ENCODE measurements around the gene TLR1. TPM values are rescaled to one million over a fixed set of nuclear protein-coding genes. Genes with fewer than 3 reads are reported as not detected.
A peak's percentile ranks its signal among the peaks of the same experiment; 100 is the strongest.

TLR1 gene
- total and polyA plus RNA-seq, 2 donors from 2014 or later, result 1.8 to 18.0 TPM

DNA sequence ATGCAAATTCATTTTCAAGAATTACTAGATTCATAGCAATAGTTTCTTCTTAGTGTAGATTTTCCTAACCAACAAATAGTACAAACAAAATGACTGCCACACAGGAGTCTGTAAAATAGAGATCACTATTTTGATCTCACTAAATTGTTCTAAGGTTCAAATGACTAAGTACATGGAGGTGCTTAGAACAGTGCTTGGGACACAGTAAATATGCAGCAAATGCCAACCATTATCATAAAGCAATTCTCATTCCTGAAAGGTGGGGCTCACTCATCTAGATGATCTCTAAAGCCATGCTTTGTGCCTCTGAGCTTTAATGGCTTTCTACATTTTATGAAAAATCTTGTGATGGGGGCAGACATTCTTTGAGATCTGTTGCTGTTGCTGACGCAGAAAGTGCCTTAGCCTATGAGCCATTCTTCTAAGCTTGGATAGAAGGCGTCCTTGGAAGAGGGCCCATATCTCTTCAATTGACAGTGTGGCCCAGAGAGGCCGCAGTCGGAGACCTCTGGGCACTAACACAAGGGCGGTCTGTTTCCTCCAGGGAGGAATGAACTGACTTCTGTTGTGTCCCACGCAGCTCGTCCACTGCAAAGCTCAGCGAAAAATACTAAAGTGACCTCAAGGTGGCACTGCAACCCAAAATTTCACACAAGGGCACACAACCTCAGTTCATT lies 45.3 kb downstream of the TLR1 start:
- H3K27ac ChIP-seq (ENCODE audit: low read depth in 2 of 2, low read length in 2 of 2), result no peak overlapping the region
- peak; percentile 63 to 88 (median 72) for DNase-seq
- H3K36me3 ChIP-seq (ENCODE audit: control insufficient read depth in 2 of 3, insufficient read depth in 3 of 3, low read length in 3 of 3), result no peaks in the 10 kb centered on the region
- TF ChIP-seq, protein P1, sequence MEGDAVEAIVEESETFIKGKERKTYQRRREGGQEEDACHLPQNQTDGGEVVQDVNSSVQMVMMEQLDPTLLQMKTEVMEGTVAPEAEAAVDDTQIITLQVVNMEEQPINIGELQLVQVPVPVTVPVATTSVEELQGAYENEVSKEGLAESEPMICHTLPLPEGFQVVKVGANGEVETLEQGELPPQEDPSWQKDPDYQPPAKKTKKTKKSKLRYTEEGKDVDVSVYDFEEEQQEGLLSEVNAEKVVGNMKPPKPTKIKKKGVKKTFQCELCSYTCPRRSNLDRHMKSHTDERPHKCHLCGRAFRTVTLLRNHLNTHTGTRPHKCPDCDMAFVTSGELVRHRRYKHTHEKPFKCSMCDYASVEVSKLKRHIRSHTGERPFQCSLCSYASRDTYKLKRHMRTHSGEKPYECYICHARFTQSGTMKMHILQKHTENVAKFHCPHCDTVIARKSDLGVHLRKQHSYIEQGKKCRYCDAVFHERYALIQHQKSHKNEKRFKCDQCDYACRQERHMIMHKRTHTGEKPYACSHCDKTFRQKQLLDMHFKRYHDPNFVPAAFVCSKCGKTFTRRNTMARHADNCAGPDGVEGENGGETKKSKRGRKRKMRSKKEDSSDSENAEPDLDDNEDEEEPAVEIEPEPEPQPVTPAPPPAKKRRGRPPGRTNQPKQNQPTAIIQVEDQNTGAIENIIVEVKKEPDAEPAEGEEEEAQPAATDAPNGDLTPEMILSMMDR (IDR thresholded peaks at IDR 0.05; ENCODE audit: borderline replicate concordance, extremely low read depth, insufficient read depth), result peak; percentile 82
- H3K9ac ChIP-seq (ENCODE audit: low read length in 3 of 3), result no peak overlapping the region
- H3K4me3 ChIP-seq (ENCODE audit: low read length in 3 of 3), result no peak overlapping the region
- H3K27me3 ChIP-seq (ENCODE audit: control insufficient read depth, insufficient read depth, low read length), result no peaks in the 10 kb centered on the region
- intact Hi-C loops (cut with DNase I), result no loop called here
- H3K9me3 ChIP-seq (ENCODE audit: control insufficient read depth in 2 of 3, insufficient read depth in 1 of 3, low read length in 3 of 3), result no peaks in the 10 kb centered on the region
- H3K4me1 ChIP-seq (ENCODE audit: control insufficient read depth in 2 of 3, insufficient read depth in 2 of 3, low read depth in 1 of 3, low read length in 3 of 3), result no peaks in the 10 kb centered on the region
- no peak for FAIRE-seq

DNA sequence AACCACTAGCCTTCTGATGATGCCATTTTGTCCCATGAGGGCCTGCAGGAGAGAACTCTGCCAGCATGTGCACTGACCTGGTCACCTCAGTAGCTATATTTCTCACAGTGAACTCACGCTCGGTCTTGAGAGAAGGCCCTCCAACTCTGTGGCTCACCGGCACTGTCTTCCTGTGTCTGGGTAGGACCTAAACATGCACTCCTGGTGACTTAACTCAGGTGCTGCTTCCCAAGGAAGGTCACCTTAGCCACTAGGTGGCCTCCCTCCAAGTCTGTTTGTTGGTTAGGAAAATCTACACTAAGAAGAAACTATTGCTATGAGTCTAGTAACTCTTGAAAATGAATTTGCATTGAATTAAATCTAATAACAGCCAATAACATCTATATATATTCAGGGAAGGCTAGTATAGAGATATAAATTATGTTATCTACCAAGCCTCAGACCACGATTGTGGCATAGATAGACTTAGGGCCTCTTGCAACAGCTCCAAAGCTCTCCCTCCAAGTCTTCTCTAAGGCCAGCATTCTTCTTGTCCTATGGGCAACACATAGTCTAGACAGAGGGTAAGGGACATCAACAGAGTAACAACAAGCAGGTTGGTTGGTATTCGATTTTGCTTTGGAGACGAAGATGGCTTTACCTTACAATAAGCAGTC lies 46.5 kb downstream of the TLR1 start:
- Histone ChIP-seq H3K27me3 (ENCODE audit: control insufficient read depth, insufficient read depth, low read length) (no peaks in the 10 kb centered on the region), H3K36me3 (ENCODE audit: control insufficient read depth in 2 of 3, insufficient read depth in 3 of 3, low read length in 3 of 3) (no peaks in the 10 kb centered on the region), H3K4me3 (ENCODE audit: low read length in 3 of 3) (no peak overlapping the region), H3K4me1 (ENCODE audit: control insufficient read depth in 2 of 3, insufficient read depth in 2 of 3, low read depth in 1 of 3, low read length in 3 of 3) (peaks cover 7% of the 10 kb centered on the region in 3 donors), H3K9me3 (ENCODE audit: control insufficient read depth in 2 of 3, insufficient read depth in 1 of 3, low read length in 3 of 3) (peaks cover 0 to 1% (median 0%) of the 10 kb centered on the region in 3 donors), H3K27ac (ENCODE audit: low read depth in 2 of 2, low read length in 2 of 2) (no peak overlapping the region), H3K9ac (ENCODE audit: low read length in 3 of 3) (no peak overlapping the region)
- intact Hi-C loops (cut with DNase I), result no loop called here
- TF ChIP-seq, protein P1 (IDR thresholded peaks at IDR 0.05; ENCODE audit: borderline replicate concordance, extremely low read depth, insufficient read depth), result peak; percentile 30
- no peak for FAIRE-seq
- peak in 1 of 5 donors; percentile 39 for DNase-seq

DNA sequence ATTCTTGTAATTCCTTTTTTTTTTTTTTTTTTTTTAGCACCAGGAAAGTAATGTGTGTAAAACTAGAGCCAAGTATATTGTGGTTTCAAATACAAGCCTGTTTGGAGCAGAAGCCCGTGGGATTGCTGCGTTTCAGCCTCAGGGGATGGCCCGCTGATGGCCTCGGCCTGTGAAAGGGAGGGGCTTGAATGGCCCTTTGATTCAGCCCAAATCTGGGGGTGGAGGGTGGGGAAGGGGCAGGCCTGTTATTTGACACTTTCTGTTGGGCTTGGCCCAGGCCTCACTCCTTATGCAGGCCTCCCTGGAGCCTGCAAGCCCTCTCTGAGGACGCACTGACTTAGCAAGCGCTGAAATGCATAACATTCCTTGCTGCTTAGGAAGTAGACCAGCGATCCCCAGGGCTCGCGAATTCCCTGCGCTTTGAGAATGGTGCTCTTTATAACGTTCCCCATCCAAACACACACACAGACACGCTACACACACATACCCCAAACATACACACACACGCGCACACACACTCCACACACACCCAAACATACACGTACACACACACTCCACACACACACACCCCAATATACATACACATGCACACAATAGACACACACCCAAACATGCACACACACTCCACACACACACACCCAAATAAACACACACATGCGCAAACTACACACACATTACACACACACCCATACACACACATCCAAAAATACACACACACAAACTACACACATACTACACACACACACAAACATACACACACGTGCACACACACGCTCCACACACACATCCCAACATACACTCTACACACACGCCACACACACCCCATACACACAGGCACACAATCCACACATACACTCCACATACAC lies 51.4 kb downstream of the TLR1 start:
- TF ChIP-seq, protein P1 (IDR thresholded peaks at IDR 0.05; ENCODE audit: borderline replicate concordance, extremely low read depth, insufficient read depth), result no peak
- no peaks in the 10 kb centered on the region for H3K27me3 ChIP-seq (ENCODE audit: control insufficient read depth, insufficient read depth, low read length)
- peak overlapping the region in 1 of 3 donors; percentile 77 for H3K9ac ChIP-seq (ENCODE audit: low read length in 3 of 3)
- H3K27ac ChIP-seq (ENCODE audit: low read depth in 2 of 2, low read length in 2 of 2), result peak overlapping the region; percentile 58 to 73
- H3K9me3 ChIP-seq (ENCODE audit: control insufficient read depth in 2 of 3, insufficient read depth in 1 of 3, low read length in 3 of 3), result peaks cover 0 to 1% (median 0%) of the 10 kb centered on the region in 3 donors
- no peaks in the 10 kb centered on the region for H3K36me3 ChIP-seq (ENCODE audit: control insufficient read depth in 2 of 3, insufficient read depth in 3 of 3, low read length in 3 of 3)
- DNase-seq (peak; percentile 96 to 98 (median 97)), FAIRE-seq (no peak)
- peak overlapping the region in 2 of 3 donors; percentile 13 to 61 for H3K4me3 ChIP-seq (ENCODE audit: low read length in 3 of 3)
- H3K4me1 ChIP-seq (ENCODE audit: control insufficient read depth in 2 of 3, insufficient read depth in 2 of 3, low read depth in 1 of 3, low read length in 3 of 3), result peaks cover 7 to 14% (median 7%) of the 10 kb centered on the region in 3 donors
- intact Hi-C loops (cut with DNase I), result no loop called here

All from kidney (tissue), 14 donors.